Measurements from ENCODE around the gene ATP7A. TPM values are rescaled to one million over a fixed set of nuclear protein-coding genes. Genes with fewer than 3 reads are reported as not detected.
"Not testable (repeated sequence)": the region's sequence is repeated elsewhere in the genome, so short reads cannot be mapped to it uniquely, and the experiment has no call there.

ATP7A gene
- total RNA-seq, 4 donors from 2014 or later: 6.5 to 8.8 (median 6.8) TPM

DNA sequence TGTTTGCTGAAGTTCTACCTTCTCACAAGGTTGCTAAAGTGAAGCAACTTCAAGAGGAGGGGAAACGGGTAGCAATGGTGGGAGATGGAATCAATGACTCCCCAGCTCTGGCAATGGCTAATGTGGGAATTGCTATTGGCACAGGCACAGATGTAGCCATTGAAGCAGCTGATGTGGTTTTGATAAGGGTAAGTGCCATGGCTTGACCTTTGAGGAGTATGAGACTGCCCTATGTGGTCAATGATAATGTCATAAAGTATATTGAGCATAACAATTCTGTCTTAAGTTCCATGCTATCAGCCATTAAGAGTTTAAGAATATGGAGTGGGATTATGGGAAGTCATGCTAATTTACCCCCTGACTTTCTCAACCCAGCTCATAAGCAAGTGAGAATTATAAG lies 132.1 kb downstream of the ATP7A start:
- H3K9me3 ChIP-seq: no peaks in the 10 kb centered on the region
- H3K4me1 ChIP-seq: no peaks in the 10 kb centered on the region
- no peak for DNase-seq
- H3K27me3 ChIP-seq: no peaks in the 10 kb centered on the region
- no peak overlapping the region for H3K27ac ChIP-seq
- no peaks in the 10 kb centered on the region for H3K36me3 ChIP-seq
- H3K4me3 ChIP-seq: no peak overlapping the region
- TF ChIP-seq POLR2A (IDR thresholded peaks at IDR 0.05): no peak
- no peak for TF ChIP-seq CTCF (IDR thresholded peaks at IDR 0.05)

GRCh38 chrX:78046362-78046761 lies 135.9 kb downstream of the ATP7A start:
- Histone ChIP-seq H3K27me3 (no peaks in the 10 kb centered on the region), H3K4me3 (no peak overlapping the region), H3K27ac (no peak overlapping the region), H3K9me3 (no peaks in the 10 kb centered on the region), H3K4me1 (no peaks in the 10 kb centered on the region), H3K36me3 (no peaks in the 10 kb centered on the region)
- no peak for TF ChIP-seq CTCF (IDR thresholded peaks at IDR 0.05)
- no peak for TF ChIP-seq POLR2A (IDR thresholded peaks at IDR 0.05)
- no peak for DNase-seq

- TF ChIP-seq POLR2A (IDR thresholded peaks at IDR 0.05) (no peak), CTCF (IDR thresholded peaks at IDR 0.05) (no peak)
- Histone ChIP-seq H3K27ac (no peak overlapping the region), H3K4me1 (no peaks in the 10 kb centered on the region), H3K36me3 (no peaks in the 10 kb centered on the region), H3K9me3 (no peaks in the 10 kb centered on the region), H3K4me3 (no peak overlapping the region), H3K27me3 (no peaks in the 10 kb centered on the region)
- no peak for DNase-seq
These were observed 137.6 kb downstream of the ATP7A start for GRCh38 chrX:78048052-78048451.

- Histone ChIP-seq H3K27me3 (no peaks in the 10 kb centered on the region), H3K4me1 (no peaks in the 10 kb centered on the region), H3K4me3 (no peak overlapping the region), H3K36me3 (no peaks in the 10 kb centered on the region), H3K9me3 (no peaks in the 10 kb centered on the region), H3K27ac (no peak overlapping the region)
- TF ChIP-seq CTCF (IDR thresholded peaks at IDR 0.05) (no peak), POLR2A (IDR thresholded peaks at IDR 0.05) (no peak)
- DNase-seq: no peak
These were observed 153.2 kb downstream of the ATP7A start for GRCh38 chrX:78063687-78064086.

DNA sequence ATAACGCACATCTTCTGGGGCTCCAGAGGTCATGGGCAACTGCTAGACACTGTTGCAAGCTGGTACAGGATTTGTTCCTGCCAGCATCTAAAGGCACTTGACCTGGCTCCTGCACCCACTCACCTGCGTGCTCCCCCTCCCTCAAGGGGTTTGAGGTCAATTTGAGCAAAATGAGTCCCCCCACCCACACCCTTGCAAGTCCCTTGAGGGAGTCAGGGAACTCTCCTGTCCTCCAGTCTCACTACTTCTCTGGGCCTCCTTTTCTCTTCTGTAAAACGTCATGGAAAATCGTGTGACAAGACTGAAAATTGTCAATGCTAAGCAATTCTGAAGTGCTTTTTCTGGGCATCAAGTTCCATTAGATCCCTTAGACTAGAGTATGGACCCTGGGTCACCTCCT lies 153.7 kb downstream of the ATP7A start:
- H3K27me3 ChIP-seq: no peaks in the 10 kb centered on the region
- H3K9me3 ChIP-seq: no peaks in the 10 kb centered on the region
- TF ChIP-seq POLR2A (IDR thresholded peaks at IDR 0.05) (no peak), CTCF (IDR thresholded peaks at IDR 0.05) (no peak)
- H3K36me3 ChIP-seq: no peaks in the 10 kb centered on the region
- no peak overlapping the region for H3K4me3 ChIP-seq
- no peaks in the 10 kb centered on the region for H3K4me1 ChIP-seq
- no peak overlapping the region for H3K27ac ChIP-seq
- no peak for DNase-seq

GRCh38 chrX:78064698-78065601 lies 154.5 kb downstream of the ATP7A start:
- not testable (repeated sequence) for H3K36me3 ChIP-seq, H3K4me3 ChIP-seq, H3K27ac ChIP-seq, H3K9me3 ChIP-seq, H3K27me3 ChIP-seq, H3K4me1 ChIP-seq, DNase-seq

Measured in Peyer's patch (tissue), 4 donors.